OCI-LY3 (cell line): ENCODE data around the gene DUSP10.

Source experiments
- EZH2phosphoT487 ChIP-seq: fragments of 200-600 bp; shearing (Covaris generic); IDR thresholded peaks from 2 replicates; pipeline ENCODE4 v1.6.1; 2018; ENCODE audit warnings: antibody characterized with exemption, mixed run types, low read depth
- TF ChIP-seq, protein P1 (sequence below): fragments of 200-600, 300-600 bp; sonication (generic); IDR thresholded peaks from 2 replicates; pipeline ENCODE4 v1.5.1; 2014; ENCODE audit warnings: antibody characterized with exemption, low read length, low read depth

DNA sequence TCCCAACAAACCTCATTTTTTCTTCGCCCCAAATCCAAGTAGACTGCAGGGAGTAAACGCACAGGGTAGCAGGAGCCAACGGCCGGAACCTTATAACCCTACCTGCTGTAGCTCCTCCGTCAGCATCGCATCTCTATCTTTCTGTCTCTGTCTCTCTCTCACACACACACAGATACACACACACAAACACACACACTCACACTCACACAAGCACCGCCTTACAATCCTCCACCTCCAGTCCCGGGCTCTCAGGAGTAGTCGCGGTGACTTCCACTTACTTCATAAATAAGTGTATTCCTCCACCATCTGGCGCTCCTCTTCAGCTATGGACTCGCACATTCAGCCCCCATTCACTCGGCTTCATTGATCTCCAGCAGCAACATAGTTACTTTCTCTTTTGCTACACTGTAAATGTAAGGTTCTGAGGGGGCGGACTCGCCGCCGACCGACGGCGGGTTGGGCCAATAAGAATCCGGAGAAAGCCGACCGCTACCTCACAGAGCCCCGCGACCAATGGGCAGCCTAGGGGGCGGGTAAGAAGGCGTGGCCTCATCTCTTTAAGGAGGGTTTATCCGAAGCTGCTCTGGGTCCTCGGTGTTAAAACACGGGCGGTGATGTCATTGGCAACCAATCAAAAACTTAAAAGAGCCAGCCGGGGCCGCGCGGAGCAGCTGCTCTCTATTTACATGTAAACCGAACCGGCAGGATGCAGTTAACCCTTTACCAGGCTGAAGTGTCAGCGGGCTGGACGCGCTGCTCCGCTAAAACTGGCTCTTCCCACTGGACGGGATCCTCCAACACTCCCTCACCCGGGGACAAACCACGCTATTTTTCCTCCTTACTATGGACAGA, at the start of gene DUSP10:
- TF ChIP-seq, protein P1, sequence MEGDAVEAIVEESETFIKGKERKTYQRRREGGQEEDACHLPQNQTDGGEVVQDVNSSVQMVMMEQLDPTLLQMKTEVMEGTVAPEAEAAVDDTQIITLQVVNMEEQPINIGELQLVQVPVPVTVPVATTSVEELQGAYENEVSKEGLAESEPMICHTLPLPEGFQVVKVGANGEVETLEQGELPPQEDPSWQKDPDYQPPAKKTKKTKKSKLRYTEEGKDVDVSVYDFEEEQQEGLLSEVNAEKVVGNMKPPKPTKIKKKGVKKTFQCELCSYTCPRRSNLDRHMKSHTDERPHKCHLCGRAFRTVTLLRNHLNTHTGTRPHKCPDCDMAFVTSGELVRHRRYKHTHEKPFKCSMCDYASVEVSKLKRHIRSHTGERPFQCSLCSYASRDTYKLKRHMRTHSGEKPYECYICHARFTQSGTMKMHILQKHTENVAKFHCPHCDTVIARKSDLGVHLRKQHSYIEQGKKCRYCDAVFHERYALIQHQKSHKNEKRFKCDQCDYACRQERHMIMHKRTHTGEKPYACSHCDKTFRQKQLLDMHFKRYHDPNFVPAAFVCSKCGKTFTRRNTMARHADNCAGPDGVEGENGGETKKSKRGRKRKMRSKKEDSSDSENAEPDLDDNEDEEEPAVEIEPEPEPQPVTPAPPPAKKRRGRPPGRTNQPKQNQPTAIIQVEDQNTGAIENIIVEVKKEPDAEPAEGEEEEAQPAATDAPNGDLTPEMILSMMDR = peak; percentile 26; the same call in 1 of the 2 replicates
- TF ChIP-seq EZH2phosphoT487 = no peak
